ENCODE results near the gene KRTAP4-9. TPM values are rescaled to one million over a fixed set of nuclear protein-coding genes. Genes with fewer than 3 reads are reported as not detected.
"Not testable (repeated sequence)": the region's sequence is repeated elsewhere in the genome, so short reads cannot be mapped to it uniquely, and the experiment has no call there.

Gene KRTAP4-9
- total and polyA plus RNA-seq, 5 donors: not detected

GRCh38 chr17:41139865-41140264 lies 34.7 kb downstream of the KRTAP4-9 start:
- DNase-seq; H3K4me3 ChIP-seq (ENCODE audit: low read length); H3K9me3 ChIP-seq (ENCODE audit: control insufficient read depth, low read length); H3K27me3 ChIP-seq (ENCODE audit: control insufficient read depth, insufficient read depth); intact Hi-C loops (cut with DNase I); H3K4me1 ChIP-seq (ENCODE audit: control insufficient read depth, insufficient read depth, low read length); ATAC-seq; H3K27ac ChIP-seq (ENCODE audit: low read length): not testable (repeated sequence)
- WGBS: 86% methylated on average over 12 of the region's 12 CpGs

- ATAC-seq (no peak), DNase-seq (no peak)
- no peaks in the 10 kb centered on the region for H3K27me3 ChIP-seq (ENCODE audit: control insufficient read depth, insufficient read depth)
- peaks cover 3% of the 10 kb centered on the region for H3K9me3 ChIP-seq (ENCODE audit: control insufficient read depth, low read length)
- no peak within 1 kb of the TSS for H3K27ac ChIP-seq (ENCODE audit: low read length)
- no peak within 1 kb of the TSS for H3K4me3 ChIP-seq (ENCODE audit: low read length)
- WGBS: 86% methylated on average over 6 of the region's 6 CpGs
- H3K4me1 ChIP-seq (ENCODE audit: control insufficient read depth, insufficient read depth, low read length): no peaks in the 10 kb centered on the region
- intact Hi-C loops (cut with DNase I): no loop called here
Measured at GRCh38 chr17:41140360-41141131, 35.4 kb downstream of the KRTAP4-9 start, which contains the start of gene KRTAP4-6. KRTAP4-6 (minus strand) TSS chr17:41140544; CDS start chr17:41140487, 57 bp downstream.

- intact Hi-C loops (cut with DNase I): no loop called here
- Histone ChIP-seq H3K4me3 (ENCODE audit: low read length) (no peak overlapping the region), H3K4me1 (ENCODE audit: control insufficient read depth, insufficient read depth, low read length) (no peaks in the 10 kb centered on the region), H3K27ac (ENCODE audit: low read length) (no peak overlapping the region), H3K27me3 (ENCODE audit: control insufficient read depth, insufficient read depth) (no peaks in the 10 kb centered on the region), H3K9me3 (ENCODE audit: control insufficient read depth, low read length) (peaks cover 3% of the 10 kb centered on the region)
- DNase-seq (no peak), ATAC-seq (no peak)
Measured at GRCh38 chr17:41141361-41141760, 36.2 kb downstream of the KRTAP4-9 start.

DNA sequence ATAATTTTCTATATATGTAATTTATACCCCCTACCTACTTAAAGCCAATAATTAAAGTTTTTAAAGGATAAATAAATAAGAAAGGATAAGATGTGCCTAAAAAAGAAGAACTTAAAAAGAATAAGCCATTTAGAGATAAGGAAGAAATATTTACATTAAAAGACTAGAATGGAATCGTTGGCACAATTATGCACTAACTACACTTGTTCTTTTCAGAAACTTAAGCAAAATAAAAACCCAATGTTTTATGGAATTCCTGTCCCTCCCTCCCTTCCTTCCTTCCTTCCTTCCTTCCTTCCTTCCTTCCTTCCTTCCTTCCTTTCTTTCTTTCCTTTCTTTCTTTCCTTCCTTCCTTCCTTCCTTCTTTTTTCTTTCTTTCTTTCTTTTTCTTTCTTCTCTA lies 39.7 kb downstream of the KRTAP4-9 start:
- Histone ChIP-seq H3K9me3 (ENCODE audit: control insufficient read depth, low read length) (peaks cover 3% of the 10 kb centered on the region), H3K27ac (ENCODE audit: low read length) (no peak overlapping the region), H3K27me3 (ENCODE audit: control insufficient read depth, insufficient read depth) (no peaks in the 10 kb centered on the region), H3K4me3 (ENCODE audit: low read length) (no peak overlapping the region), H3K4me1 (ENCODE audit: control insufficient read depth, insufficient read depth, low read length) (no peaks in the 10 kb centered on the region)
- 88% methylated on average over 1 of the region's 1 CpG for WGBS
- intact Hi-C loops (cut with DNase I): no loop called here
- ATAC-seq (no peak), DNase-seq (no peak)

- DNase-seq: no peak
- no peaks in the 10 kb centered on the region for H3K27me3 ChIP-seq (ENCODE audit: control insufficient read depth, insufficient read depth)
- no peak overlapping the region for H3K27ac ChIP-seq (ENCODE audit: low read length)
- intact Hi-C loops (cut with DNase I): no loop called here
- WGBS: 83% methylated on average over 2 of the region's 2 CpGs
- H3K4me1 ChIP-seq (ENCODE audit: control insufficient read depth, insufficient read depth, low read length): no peaks in the 10 kb centered on the region
- no peak overlapping the region for H3K4me3 ChIP-seq (ENCODE audit: low read length)
- no peak for ATAC-seq
- peaks cover 2% of the 10 kb centered on the region for H3K9me3 ChIP-seq (ENCODE audit: control insufficient read depth, low read length)
Measured at GRCh38 chr17:41145261-41145660, 40.1 kb downstream of the KRTAP4-9 start.

DNA sequence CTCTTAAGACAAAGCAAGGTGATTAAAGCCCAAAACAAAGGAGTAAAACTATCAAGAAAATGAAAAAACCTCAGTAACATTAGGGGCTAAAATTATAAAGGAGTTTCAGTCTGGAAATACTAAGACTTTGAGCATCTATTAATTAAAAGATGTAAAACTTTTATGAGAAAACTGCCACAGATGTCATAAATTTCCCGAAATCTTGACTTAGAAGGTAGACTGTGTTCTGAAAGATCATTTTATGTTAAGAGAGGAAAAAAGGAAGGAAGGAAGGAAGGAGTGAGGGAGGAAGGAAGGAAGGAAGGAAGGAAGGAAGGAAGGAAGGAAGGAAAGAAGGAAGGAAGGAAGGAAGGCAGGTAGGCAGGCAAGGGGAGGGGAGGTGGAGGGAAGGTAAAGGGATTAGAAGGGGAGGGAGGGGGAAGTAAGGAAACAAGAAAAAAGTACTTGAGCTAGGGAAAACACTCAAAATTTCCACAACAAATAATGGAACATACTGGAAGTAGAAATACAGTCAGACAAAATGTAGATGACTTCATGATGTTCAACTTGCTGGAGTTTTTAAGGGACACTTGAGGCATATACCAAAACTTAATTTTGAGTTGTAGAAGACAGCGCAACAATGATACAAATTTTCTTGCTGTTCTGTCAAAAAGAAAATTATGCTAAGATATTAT lies 42.5 kb downstream of the KRTAP4-9 start:
- WGBS: 89% methylated on average over 2 of the region's 2 CpGs
- H3K27ac ChIP-seq (ENCODE audit: low read length): no peak overlapping the region
- H3K9me3 ChIP-seq (ENCODE audit: control insufficient read depth, low read length): no peaks in the 10 kb centered on the region
- intact Hi-C loops (cut with DNase I): no loop called here
- ATAC-seq (no peak), DNase-seq (no peak)
- no peaks in the 10 kb centered on the region for H3K4me1 ChIP-seq (ENCODE audit: control insufficient read depth, insufficient read depth, low read length)
- H3K4me3 ChIP-seq (ENCODE audit: low read length): no peak overlapping the region
- H3K27me3 ChIP-seq (ENCODE audit: control insufficient read depth, insufficient read depth): no peaks in the 10 kb centered on the region

GRCh38 chr17:41148971-41149651 lies 43.9 kb downstream of the KRTAP4-9 start:
- H3K27ac ChIP-seq (ENCODE audit: low read length); ATAC-seq; H3K4me1 ChIP-seq (ENCODE audit: control insufficient read depth, insufficient read depth, low read length); H3K4me3 ChIP-seq (ENCODE audit: low read length); H3K9me3 ChIP-seq (ENCODE audit: control insufficient read depth, low read length); DNase-seq; intact Hi-C loops (cut with DNase I); H3K27me3 ChIP-seq (ENCODE audit: control insufficient read depth, insufficient read depth): not testable (repeated sequence)
- WGBS: 70% methylated on average over 10 of the region's 10 CpGs

DNA sequence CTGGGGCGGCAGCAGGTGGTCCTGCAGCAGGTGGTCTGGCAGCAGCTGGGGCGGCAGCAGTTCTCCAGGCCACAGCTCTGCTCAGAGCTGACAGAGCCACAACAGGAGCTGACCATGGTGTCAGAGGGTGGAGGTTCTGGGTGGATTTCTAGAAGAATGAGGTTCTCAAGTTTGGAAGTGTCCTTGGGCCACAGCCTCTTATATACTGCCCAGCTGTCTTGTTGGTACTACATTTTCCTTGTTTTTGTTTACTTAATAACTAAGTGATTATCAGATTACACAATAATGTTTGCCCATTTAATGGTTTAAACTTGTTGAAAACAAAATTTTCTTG lies 44.4 kb downstream of the KRTAP4-9 start, which contains the start of gene KRTAP4-5:
TSS of gene KRTAP4-5 (minus strand) at position 174 of the 334 bp plus-strand sequence. CDS start at position 116, 58 bp downstream.
- DNase-seq (no peak), ATAC-seq (no peak)
- Histone ChIP-seq H3K27me3 (ENCODE audit: control insufficient read depth, insufficient read depth) (no peaks in the 10 kb centered on the region), H3K9me3 (ENCODE audit: control insufficient read depth, low read length) (no peaks in the 10 kb centered on the region), H3K27ac (ENCODE audit: low read length) (no peak within 1 kb of the TSS), H3K4me3 (ENCODE audit: low read length) (no peak within 1 kb of the TSS), H3K4me1 (ENCODE audit: control insufficient read depth, insufficient read depth, low read length) (no peaks in the 10 kb centered on the region)
- intact Hi-C loops (cut with DNase I): no loop called here
- 51% methylated on average over 2 of the region's 2 CpGs for WGBS

- Histone ChIP-seq H3K9me3 (ENCODE audit: control insufficient read depth, low read length) (no peaks in the 10 kb centered on the region), H3K4me3 (ENCODE audit: low read length) (no peak overlapping the region), H3K4me1 (ENCODE audit: control insufficient read depth, insufficient read depth, low read length) (no peaks in the 10 kb centered on the region), H3K27ac (ENCODE audit: low read length) (no peak overlapping the region), H3K27me3 (ENCODE audit: control insufficient read depth, insufficient read depth) (no peaks in the 10 kb centered on the region)
- intact Hi-C loops (cut with DNase I): no loop called here
- DNase-seq (no peak), ATAC-seq (no peak)
- 78% methylated on average over 4 of the region's 4 CpGs for WGBS
Measured at GRCh38 chr17:41150026-41150425, 44.8 kb downstream of the KRTAP4-9 start.

GRCh38 chr17:41151525-41151924 lies 46.3 kb downstream of the KRTAP4-9 start:
- DNase-seq (no peak), ATAC-seq (no peak)
- Histone ChIP-seq H3K4me3 (ENCODE audit: low read length) (no peak overlapping the region), H3K9me3 (ENCODE audit: control insufficient read depth, low read length) (no peaks in the 10 kb centered on the region), H3K27ac (ENCODE audit: low read length) (no peak overlapping the region), H3K27me3 (ENCODE audit: control insufficient read depth, insufficient read depth) (no peaks in the 10 kb centered on the region), H3K4me1 (ENCODE audit: control insufficient read depth, insufficient read depth, low read length) (no peaks in the 10 kb centered on the region)
- intact Hi-C loops (cut with DNase I): no loop called here
- 60% methylated on average over 2 of the region's 2 CpGs for WGBS

DNA sequence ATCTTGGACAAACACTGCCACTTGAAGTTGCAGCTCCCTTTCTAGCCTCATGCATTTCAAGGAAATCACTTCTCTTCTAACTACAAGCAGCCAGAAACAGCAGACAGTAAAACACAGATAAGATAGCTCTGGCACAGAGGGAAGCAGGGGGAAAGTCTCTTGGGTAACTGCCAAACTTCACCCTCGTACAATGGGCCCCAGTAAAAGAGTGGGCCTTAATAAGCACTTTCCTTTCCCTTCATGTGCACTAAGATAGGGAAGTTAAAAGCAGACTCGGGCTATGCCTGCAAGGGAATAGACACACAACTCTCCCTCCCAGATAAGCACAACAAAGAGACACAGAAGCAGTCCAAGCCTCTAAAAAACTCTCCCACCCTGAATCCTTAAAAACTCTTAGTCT lies 48.7 kb downstream of the KRTAP4-9 start:
- no peak overlapping the region for H3K4me3 ChIP-seq (ENCODE audit: low read length)
- no peaks in the 10 kb centered on the region for H3K27me3 ChIP-seq (ENCODE audit: control insufficient read depth, insufficient read depth)
- ATAC-seq (no peak), DNase-seq (no peak)
- intact Hi-C loops (cut with DNase I): no loop called here
- no peak overlapping the region for H3K27ac ChIP-seq (ENCODE audit: low read length)
- 3% methylated on average over 2 of the region's 2 CpGs for WGBS
- no peaks in the 10 kb centered on the region for H3K9me3 ChIP-seq (ENCODE audit: control insufficient read depth, low read length)
- H3K4me1 ChIP-seq (ENCODE audit: control insufficient read depth, insufficient read depth, low read length): no peaks in the 10 kb centered on the region

All from right cardiac atrium (tissue), 5 donors.